Smooth muscle cell (in vitro differentiated cells): ENCODE measurements around the gene SRL. TPM values are rescaled to one million over a fixed set of nuclear protein-coding genes. Genes with fewer than 3 reads are reported as not detected.

ENCODE experiments used
- DNase-seq: peaks from one replicate; lab custom pipeline; 2025; ENCODE audit not compliant: unreplicated experiment; lab: John Stamatoyannopoulos, UW
- H2AFZ ChIP-seq: fragments of 200-600 bp; sonication (generic); 2 replicates; pipeline ENCODE4 v1.6.0; 2016; ENCODE audit warnings: antibody characterized with exemption, low read depth, mild to moderate bottlenecking
- H3F3A ChIP-seq: fragments of 200-600 bp; sonication (generic); 2 replicates; pipeline ENCODE4 v1.6.0; 2017; ENCODE audit warnings: antibody characterized with exemption, low read depth
- H3K27ac ChIP-seq: fragments of 200-600 bp; sonication (generic); 2 replicates; pipeline ENCODE4 v1.5.1; 2016; ENCODE audit warnings: low read depth, mild to moderate bottlenecking
- H3K27me3 ChIP-seq: fragments of 200-600 bp; sonication (generic); 2 replicates; pipeline ENCODE4 v1.6.1; 2016; ENCODE audit warnings: low read depth, mild to moderate bottlenecking
- H3K36me3 ChIP-seq: fragments of 200-600 bp; sonication (generic); 2 replicates; pipeline ENCODE4 v1.5.1; 2016; ENCODE audit warnings: low read depth
- H3K4me1 ChIP-seq: fragments of 200-600 bp; sonication (generic); 2 replicates; pipeline ENCODE4 v1.5.1; 2016; ENCODE audit warnings: low read depth
- H3K4me2 ChIP-seq: fragments of 200-600 bp; sonication (generic); 2 replicates; pipeline ENCODE4 v1.6.0; 2016; ENCODE audit warnings: mild to moderate bottlenecking
- H3K4me3 ChIP-seq: fragments of 200-600 bp; sonication (generic); 2 replicates; pipeline ENCODE4 v1.5.1; 2016; ENCODE audit warnings: mild to moderate bottlenecking
- H3K79me2 ChIP-seq: fragments of 200-600 bp; sonication (generic); 2 replicates; pipeline ENCODE4 v1.6.0; 2016; ENCODE audit warnings: low read depth, mild to moderate bottlenecking
- H3K9ac ChIP-seq: fragments of 200-600 bp; sonication (generic); 2 replicates; pipeline ENCODE4 v1.6.0; 2016; ENCODE audit warnings: low read depth
- H3K9me3 ChIP-seq: fragments of 200-600 bp; sonication (generic); replicated peaks from 2 replicates; pipeline ENCODE4 v1.5.1; 2016; ENCODE audit warnings: low read depth
- H4K20me1 ChIP-seq: fragments of 200-600 bp; sonication (generic); 2 replicates; pipeline ENCODE4 v1.6.0; 2016; ENCODE audit warnings: low read depth
- WGBS: methylation state at CpG from one replicate; pipeline ENCODE4 v1.1.7; 2016; ENCODE audit warnings: low lambda C conversion rate; 5-methylcytosine and 5-hydroxymethylcytosine counted together
- polyA plus RNA-seq: library from polyadenylated mRNA; unstranded; fragments of >200 nt; fragmentation: Nextera tagmentation; extraction: Ambion mirVana; gene quantifications from 2 replicates; pipeline ENCODE4 v1.2.1, GENCODE V29; 2016
- total RNA-seq: library from RNA; depleted of rRNA; stranded (reverse); fragments of >200 nt; gene quantifications from 2 replicates; pipeline ENCODE4 v1.2.3, GENCODE V29; 2014
- TF ChIP-seq, protein P1 (sequence below): fragments of 200-600 bp; sonication (generic); IDR thresholded peaks from 2 replicates; pipeline ENCODE4 v1.5.1; 2017; ENCODE audit warnings: borderline replicate concordance, mild to moderate bottlenecking, antibody characterized with exemption; ENCODE audit not compliant: insufficient read depth, poor library complexity, severe bottlenecking

The SRL gene
- total and polyA plus RNA-seq, 2 experiments from 2014 or later: not detected

DNA sequence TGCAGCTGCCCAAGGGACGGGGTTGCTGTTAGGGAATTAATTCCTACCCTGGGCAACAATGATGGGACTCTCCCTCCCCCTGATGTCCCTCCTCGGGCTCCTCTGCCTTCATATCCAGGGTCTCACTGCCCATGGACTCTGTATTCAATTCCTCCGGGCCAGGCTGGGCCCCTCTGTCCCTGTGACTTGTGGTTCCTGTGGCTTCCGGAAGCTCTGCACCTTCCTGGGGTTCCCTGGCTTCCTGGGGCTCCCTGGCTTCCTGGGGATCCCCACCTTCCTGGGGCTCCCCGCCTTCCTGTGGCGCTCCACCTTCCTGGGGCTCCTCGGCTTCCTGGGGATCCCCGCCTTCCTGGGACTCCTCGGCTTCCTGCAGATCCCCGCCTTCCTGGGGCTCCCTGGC lies 35.2 kb downstream of the SRL start:
- TF ChIP-seq, protein P1, sequence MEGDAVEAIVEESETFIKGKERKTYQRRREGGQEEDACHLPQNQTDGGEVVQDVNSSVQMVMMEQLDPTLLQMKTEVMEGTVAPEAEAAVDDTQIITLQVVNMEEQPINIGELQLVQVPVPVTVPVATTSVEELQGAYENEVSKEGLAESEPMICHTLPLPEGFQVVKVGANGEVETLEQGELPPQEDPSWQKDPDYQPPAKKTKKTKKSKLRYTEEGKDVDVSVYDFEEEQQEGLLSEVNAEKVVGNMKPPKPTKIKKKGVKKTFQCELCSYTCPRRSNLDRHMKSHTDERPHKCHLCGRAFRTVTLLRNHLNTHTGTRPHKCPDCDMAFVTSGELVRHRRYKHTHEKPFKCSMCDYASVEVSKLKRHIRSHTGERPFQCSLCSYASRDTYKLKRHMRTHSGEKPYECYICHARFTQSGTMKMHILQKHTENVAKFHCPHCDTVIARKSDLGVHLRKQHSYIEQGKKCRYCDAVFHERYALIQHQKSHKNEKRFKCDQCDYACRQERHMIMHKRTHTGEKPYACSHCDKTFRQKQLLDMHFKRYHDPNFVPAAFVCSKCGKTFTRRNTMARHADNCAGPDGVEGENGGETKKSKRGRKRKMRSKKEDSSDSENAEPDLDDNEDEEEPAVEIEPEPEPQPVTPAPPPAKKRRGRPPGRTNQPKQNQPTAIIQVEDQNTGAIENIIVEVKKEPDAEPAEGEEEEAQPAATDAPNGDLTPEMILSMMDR: no peak
- no peaks in the 10 kb centered on the region for H3K4me1 ChIP-seq
- no peaks in the 10 kb centered on the region for H3K9me3 ChIP-seq
- H3K79me2 ChIP-seq: no peaks in the 10 kb centered on the region
- no peak overlapping the region for H3K4me3 ChIP-seq
- H3K36me3 ChIP-seq: no peaks in the 10 kb centered on the region
- H3F3A ChIP-seq: no peaks in the 10 kb centered on the region
- DNase-seq: no peak
- no peak overlapping the region for H3K27ac ChIP-seq
- no peaks in the 10 kb centered on the region for H4K20me1 ChIP-seq
- no peak overlapping the region for H3K9ac ChIP-seq
- no peak overlapping the region for H2AFZ ChIP-seq
- H3K27me3 ChIP-seq: no peaks in the 10 kb centered on the region
- H3K4me2 ChIP-seq: no peak overlapping the region
- WGBS: 95% methylated on average over 10 of the region's 10 CpGs

GRCh38 chr16:4205971-4206370 lies 35.9 kb downstream of the SRL start:
- H3K4me2 ChIP-seq: no peak overlapping the region
- no peaks in the 10 kb centered on the region for H3K36me3 ChIP-seq
- no peak overlapping the region for H2AFZ ChIP-seq
- H3K4me1 ChIP-seq: no peaks in the 10 kb centered on the region
- no peaks in the 10 kb centered on the region for H3K79me2 ChIP-seq
- TF ChIP-seq, protein P1: no peak
- WGBS: 93% methylated on average over 8 of the region's 8 CpGs
- DNase-seq: no peak
- no peaks in the 10 kb centered on the region for H3F3A ChIP-seq
- no peaks in the 10 kb centered on the region for H4K20me1 ChIP-seq
- H3K27ac ChIP-seq: no peak overlapping the region
- no peak overlapping the region for H3K9ac ChIP-seq
- no peak overlapping the region for H3K4me3 ChIP-seq
- no peaks in the 10 kb centered on the region for H3K27me3 ChIP-seq
- no peaks in the 10 kb centered on the region for H3K9me3 ChIP-seq

DNA sequence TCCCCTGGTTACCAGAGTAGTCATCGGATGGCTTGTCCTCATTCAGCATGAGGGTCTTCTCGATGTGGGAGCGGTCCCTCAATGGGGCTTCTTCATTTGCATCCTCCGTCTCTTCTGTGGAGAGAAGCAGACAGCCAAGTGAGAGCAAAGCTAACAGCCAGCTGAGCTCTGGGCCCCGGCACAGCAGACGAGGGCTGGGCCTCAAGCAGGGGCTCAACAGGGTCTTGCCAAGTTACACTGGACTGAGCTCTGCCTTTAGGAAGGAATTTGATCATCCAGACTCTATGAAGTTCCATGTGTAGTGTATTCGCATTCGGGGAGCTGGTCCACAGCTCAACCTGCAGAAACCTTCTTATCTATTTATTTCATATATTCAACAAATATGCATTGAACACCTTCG lies 37.4 kb downstream of the SRL start:
- WGBS: 90% methylated on average over 9 of the region's 9 CpGs
- Histone ChIP-seq H3K9me3 (no peaks in the 10 kb centered on the region), H3K27ac (no peak overlapping the region), H2AFZ (no peak overlapping the region), H3K4me3 (no peak overlapping the region), H3K4me1 (no peaks in the 10 kb centered on the region), H3K36me3 (no peaks in the 10 kb centered on the region), H4K20me1 (no peaks in the 10 kb centered on the region), H3K9ac (no peak overlapping the region), H3K4me2 (no peak overlapping the region), H3K27me3 (no peaks in the 10 kb centered on the region), H3K79me2 (no peaks in the 10 kb centered on the region), H3F3A (no peaks in the 10 kb centered on the region)
- DNase-seq: no peak
- TF ChIP-seq, protein P1: no peak

DNA sequence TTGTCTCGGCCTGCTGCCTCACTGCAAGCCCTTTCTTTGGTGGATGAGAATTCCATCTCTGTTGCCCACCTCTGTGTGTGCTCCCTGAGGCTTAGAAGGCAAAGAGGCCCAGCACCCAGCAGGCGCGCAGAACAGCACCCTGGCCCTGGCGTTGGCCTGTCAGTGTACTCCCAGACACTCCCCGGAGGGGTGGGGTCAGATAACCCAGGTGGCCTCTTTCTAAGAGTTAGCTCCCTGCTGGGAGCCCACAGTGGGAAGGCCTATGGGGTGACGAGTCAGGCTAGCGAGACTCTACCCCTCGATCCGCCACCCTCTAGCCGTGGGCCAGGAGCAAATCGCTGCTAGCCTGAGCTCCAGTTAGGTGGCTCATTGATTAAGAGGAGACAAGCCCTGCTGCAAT lies 38.1 kb downstream of the SRL start:
- Histone ChIP-seq H3K79me2 (no peaks in the 10 kb centered on the region), H3K27ac (no peak overlapping the region), H3F3A (no peaks in the 10 kb centered on the region), H2AFZ (no peak overlapping the region), H3K27me3 (no peaks in the 10 kb centered on the region), H3K9me3 (no peaks in the 10 kb centered on the region), H4K20me1 (no peaks in the 10 kb centered on the region), H3K4me2 (no peak overlapping the region), H3K36me3 (no peaks in the 10 kb centered on the region), H3K4me1 (no peaks in the 10 kb centered on the region), H3K9ac (no peak overlapping the region), H3K4me3 (no peak overlapping the region)
- TF ChIP-seq, protein P1: no peak
- no peak for DNase-seq
- WGBS: 97% methylated on average over 11 of the region's 11 CpGs
